Lower leg skin (tissue), 3 donors: ENCODE data around the gene HAVCR1.

Experiments used
- POLR2A ChIP-seq, 2 donors: fragments of 450-650 bp; IDR thresholded peaks; one replicate each; pipeline ENCODE4 v1.6.1; 2016 to 2017; ENCODE audit warnings: antibody characterized with exemption in 2 of 2, mild to moderate bottlenecking in 1 of 2, moderate library complexity in 1 of 2
- TF ChIP-seq, protein P1 (sequence below), 3 donors: fragments of 450-650 bp; IDR thresholded peaks; one replicate each; pipeline ENCODE4 v1.5.1; 2016; ENCODE audit warnings: antibody characterized with exemption in 3 of 3, mild to moderate bottlenecking in 3 of 3, moderate library complexity in 2 of 3

DNA sequence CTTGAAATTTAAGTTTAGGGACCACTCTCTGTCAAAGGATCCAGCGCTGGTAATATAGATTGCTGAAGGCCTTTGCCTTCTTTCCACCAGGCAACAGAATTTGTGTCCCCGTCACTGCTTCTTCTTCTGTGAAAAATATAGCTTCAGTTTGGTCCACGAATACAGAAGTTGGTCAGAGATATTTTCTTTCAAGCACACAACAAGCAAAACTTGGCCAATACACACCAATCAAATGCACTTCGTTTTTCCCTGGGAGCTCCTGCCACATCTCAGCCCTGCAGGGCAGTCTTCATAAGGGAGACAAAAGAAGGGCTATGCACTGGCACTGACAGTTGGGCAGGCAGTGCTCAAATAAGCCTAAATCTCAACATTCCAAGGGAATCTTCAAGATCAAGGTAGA lies 27.0 kb upstream of the HAVCR1 start:
- TF ChIP-seq, protein P1, sequence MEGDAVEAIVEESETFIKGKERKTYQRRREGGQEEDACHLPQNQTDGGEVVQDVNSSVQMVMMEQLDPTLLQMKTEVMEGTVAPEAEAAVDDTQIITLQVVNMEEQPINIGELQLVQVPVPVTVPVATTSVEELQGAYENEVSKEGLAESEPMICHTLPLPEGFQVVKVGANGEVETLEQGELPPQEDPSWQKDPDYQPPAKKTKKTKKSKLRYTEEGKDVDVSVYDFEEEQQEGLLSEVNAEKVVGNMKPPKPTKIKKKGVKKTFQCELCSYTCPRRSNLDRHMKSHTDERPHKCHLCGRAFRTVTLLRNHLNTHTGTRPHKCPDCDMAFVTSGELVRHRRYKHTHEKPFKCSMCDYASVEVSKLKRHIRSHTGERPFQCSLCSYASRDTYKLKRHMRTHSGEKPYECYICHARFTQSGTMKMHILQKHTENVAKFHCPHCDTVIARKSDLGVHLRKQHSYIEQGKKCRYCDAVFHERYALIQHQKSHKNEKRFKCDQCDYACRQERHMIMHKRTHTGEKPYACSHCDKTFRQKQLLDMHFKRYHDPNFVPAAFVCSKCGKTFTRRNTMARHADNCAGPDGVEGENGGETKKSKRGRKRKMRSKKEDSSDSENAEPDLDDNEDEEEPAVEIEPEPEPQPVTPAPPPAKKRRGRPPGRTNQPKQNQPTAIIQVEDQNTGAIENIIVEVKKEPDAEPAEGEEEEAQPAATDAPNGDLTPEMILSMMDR (IDR thresholded peaks at IDR 0.05): no peak
- TF ChIP-seq POLR2A (IDR thresholded peaks at IDR 0.05): no peak
